Prostate gland (tissue), 2 donors: ENCODE data around the gene NNAT.

Experiments used
- CTCF ChIP-seq, 4 experiments: fragments of 200-600 bp in 2 of 4; fragments of 450-650 bp in 2 of 4; sonication (generic) in 2 of 4; IDR thresholded peaks; 1 replicate in 3 of 4; 2 replicates in 1 of 4; pipeline ENCODE4 v1.5.1; 2016 to 2019; ENCODE audit warnings: antibody characterized with exemption in 4 of 4, mild to moderate bottlenecking in 2 of 4, moderate library complexity in 2 of 4
- POLR2A ChIP-seq: fragments of 450-650 bp; IDR thresholded peaks from one replicate; pipeline ENCODE4 v1.6.1; 2016; ENCODE audit warnings: antibody characterized with exemption, mild to moderate bottlenecking

- TF ChIP-seq POLR2A = no peak
- TF ChIP-seq CTCF (IDR thresholded peaks at IDR 0.05) = no peak
These were observed 49.4 kb downstream of the NNAT start for GRCh38 chr20:37570419-37570818.
